K562 treated with DMSO at 1 percent for 24 hours (cell line): ENCODE results near the gene MBD5. TPM values are rescaled to one million over a fixed set of nuclear protein-coding genes. Genes with fewer than 3 reads are reported as not detected.

ENCODE experiments used
- total RNA-seq: library from RNA; unstranded; fragments of 300-600 nt; gene quantifications from 2 replicates; pipeline ENCODE4 v1.2.3, GENCODE V29; 2022; ENCODE audit warnings: low read depth; ENCODE audit not compliant: insufficient read depth

MBD5 gene
- 4.1 and 6.9 TPM in 2 replicates for total RNA-seq

DNA sequence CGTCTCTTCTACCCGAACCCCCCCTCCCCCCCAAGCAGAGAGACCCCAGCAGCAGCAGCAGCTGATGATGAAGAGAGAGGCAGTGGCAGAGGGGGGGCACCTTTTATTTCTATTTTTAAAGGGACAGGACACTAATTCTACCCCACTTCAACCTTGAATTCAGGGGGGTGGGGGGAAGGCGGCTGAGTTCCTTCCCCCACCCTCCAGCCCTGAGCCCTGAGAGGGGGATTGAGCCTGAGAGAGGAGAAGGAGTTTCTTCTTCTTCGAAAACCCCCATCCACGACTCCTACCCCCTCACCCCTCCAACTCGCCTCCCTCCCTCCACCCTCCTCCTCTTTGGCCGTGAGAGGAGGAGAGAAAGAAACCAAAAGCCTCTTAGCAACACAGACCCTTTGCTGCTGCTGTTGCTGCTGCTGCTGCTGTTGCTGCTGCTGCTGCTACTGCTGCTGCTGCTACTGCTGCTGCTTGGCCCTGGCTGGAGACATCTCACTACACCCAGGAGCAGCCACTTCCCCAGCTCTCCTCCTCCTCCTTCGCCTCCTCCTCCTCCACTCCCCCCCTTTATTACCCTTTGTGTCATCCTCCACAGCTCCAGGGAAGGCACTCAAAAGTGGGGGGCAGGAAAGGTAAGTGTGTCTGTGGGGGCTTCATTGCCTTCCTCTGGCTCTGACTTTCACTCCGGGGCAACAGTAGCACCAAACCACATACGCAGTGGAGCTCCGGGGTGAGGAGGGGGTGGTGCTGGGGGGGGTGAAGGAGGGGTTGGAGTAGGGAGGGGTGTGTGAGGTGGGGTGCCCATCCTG, at the start of gene MBD5:
TSS of gene MBD5 (plus strand) at position 33 of the 803 bp plus-strand sequence.

DNA sequence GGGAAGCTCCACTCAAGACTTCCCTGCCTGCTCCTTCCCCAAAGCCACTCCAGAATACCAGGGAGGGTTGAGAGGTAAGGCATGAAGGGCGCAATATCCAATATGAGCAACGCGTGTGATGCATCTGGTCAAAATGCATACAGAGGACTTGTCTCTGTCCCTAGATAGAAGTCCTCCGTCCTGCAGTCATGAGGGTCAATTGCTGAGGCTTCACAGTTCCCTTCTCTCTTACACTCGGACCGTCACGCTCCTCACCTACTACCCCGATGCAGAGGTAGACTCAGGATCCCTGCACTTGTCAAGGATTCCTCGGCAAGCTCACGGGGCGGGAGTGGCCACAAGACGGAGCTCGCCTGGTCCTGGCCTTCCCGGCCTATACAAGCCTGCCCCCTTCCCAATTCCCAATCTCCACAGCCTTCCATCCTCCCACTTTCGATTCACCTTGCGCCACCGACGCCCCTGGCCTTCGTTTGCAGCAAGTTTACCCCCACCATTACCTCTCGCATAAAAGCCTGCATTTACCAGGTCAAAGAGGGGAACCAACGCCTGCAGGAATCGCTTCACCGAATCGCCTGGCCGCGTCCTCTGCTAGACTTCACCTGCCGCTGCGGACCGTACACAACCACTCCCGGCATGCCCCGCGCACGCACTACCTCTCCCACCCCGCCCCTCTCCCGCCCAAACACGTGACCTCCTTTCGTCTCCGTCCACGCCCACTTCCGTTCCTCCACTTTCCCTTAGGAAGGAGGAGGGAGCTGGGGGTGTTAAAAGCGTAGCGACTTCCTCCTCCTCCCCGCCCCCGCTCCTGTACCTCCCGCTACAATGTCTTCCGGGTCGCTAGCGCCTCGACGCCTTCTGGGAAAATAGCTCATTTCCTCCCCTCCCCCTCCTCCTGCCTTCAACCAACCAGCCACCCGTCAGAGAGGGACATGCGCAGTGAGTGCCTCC, 506 bp upstream of the MBD5 start, which contains the start of gene ORC4:
TSS of gene ORC4 (minus strand) at position 627 of the 948 bp plus-strand sequence. CDS start 44,779 bp downstream, outside the sequence.

Other genes starting within 250 kb of the MBD5 start
- 1.9 and 2.1 TPM in 2 replicates for gene ACVR2A, start 176.1 kb upstream of the MBD5 start, total RNA-seq
- gene ORC4, start 354 bp upstream of the MBD5 start, total RNA-seq = 22.0 and 31.7 TPM in 2 replicates